C4-2B (cell line): ENCODE measurements around the gene WNT7A.

Experiments
- H3K27ac ChIP-seq: fragments of 450-650 bp; 2 replicates; pipeline ENCODE4 v1.5.1; 2017
- ZFX ChIP-seq: fragments of 450-650 bp; IDR thresholded peaks from 2 replicates; pipeline ENCODE4 v1.6.1; 2017
- TF ChIP-seq, protein P1 (sequence below): fragments of 450-650 bp; conservative IDR thresholded peaks from 2 replicates; pipeline ENCODE4 v1.5.1; 2017; ENCODE audit warnings: mild to moderate bottlenecking

Gene WNT7A

DNA sequence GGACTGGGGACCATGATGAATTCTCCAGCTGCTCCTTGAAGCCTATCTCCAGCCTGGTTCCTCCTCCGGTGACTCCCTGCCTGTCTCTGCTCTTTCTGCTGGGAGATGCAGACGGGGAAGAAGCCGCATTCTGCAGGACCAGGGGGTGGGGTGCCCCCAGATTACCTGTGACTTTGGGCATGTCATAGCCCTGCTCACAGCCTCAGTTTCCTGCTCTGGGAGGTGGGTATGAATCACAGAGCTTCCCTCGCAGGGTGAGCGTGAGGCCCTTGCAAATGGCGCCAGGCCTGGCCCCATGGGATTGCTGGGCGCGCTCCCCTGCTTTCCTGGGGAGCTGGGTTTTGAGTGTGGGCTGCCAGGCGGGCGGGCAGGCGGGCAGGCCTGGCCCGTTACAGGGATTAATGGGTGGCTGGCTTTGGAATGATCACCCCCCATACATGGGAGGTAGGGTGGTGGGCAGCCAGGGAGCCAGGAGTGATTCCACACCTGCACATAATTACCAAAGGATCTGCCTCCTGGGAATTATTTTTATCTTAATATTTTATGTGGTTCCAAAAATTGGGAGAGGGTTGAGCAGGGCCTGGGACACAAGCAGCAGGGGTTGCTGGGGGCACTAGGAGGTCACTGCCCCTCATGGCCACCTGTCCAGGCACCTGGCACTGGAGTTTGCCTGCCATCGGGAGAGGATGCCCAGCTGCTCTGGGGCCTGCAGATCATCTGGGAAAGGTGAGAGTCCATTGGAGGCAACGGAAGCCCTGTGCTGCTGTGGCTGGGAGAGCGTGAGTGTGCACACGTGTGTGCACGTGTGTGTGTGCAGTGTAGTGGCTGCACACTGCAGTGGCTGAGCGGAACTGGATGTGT is 106.8 kb downstream of the WNT7A start:
- no peak overlapping the region for H3K27ac ChIP-seq
- TF ChIP-seq, protein P1, sequence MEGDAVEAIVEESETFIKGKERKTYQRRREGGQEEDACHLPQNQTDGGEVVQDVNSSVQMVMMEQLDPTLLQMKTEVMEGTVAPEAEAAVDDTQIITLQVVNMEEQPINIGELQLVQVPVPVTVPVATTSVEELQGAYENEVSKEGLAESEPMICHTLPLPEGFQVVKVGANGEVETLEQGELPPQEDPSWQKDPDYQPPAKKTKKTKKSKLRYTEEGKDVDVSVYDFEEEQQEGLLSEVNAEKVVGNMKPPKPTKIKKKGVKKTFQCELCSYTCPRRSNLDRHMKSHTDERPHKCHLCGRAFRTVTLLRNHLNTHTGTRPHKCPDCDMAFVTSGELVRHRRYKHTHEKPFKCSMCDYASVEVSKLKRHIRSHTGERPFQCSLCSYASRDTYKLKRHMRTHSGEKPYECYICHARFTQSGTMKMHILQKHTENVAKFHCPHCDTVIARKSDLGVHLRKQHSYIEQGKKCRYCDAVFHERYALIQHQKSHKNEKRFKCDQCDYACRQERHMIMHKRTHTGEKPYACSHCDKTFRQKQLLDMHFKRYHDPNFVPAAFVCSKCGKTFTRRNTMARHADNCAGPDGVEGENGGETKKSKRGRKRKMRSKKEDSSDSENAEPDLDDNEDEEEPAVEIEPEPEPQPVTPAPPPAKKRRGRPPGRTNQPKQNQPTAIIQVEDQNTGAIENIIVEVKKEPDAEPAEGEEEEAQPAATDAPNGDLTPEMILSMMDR = no peak
- TF ChIP-seq ZFX = no peak

DNA sequence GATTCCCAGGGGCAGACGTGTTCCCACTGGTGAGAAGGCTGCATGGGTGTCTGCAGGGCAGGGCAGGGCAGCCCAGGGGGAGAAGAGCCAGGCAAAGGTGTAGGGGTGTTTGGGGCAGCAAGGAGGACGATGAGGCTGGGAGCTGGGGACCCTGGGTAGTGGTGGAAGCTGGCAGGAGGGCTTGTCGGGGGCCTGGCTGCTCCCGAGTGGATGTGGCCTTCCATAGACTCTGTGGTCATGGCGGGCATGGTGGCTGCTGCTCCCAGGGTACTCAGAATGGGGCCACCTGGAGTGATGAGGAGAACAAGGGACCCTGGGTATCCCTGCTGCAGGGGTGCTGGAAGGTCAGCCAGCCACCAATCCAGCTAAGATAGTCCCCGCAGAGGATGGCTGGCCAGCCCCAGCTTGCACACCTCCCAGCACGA is 107.5 kb downstream of the WNT7A start:
- H3K27ac ChIP-seq = no peak overlapping the region
- no peak for TF ChIP-seq ZFX

DNA sequence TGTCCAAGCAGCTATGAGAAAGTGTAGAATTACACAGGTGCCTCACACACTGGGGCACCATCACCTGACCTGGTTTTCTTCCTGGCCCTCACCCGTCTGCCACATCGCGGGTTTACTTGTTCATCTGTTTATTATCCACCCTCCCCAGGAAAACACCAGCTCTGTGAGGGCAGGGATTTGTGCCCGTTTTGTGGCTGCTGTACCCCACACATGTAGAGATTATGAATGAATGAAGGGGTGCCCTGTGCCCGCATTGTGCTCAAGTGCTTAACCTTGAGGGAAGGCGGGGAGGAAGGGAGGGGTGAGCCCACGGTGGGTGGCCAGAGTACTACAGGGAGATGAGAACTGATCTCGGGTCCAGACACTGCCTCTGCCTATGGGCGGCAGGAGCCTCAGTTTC is 108.4 kb downstream of the WNT7A start:
- TF ChIP-seq, protein P1 = no peak
- no peak for TF ChIP-seq ZFX
- H3K27ac ChIP-seq = no peak overlapping the region

DNA sequence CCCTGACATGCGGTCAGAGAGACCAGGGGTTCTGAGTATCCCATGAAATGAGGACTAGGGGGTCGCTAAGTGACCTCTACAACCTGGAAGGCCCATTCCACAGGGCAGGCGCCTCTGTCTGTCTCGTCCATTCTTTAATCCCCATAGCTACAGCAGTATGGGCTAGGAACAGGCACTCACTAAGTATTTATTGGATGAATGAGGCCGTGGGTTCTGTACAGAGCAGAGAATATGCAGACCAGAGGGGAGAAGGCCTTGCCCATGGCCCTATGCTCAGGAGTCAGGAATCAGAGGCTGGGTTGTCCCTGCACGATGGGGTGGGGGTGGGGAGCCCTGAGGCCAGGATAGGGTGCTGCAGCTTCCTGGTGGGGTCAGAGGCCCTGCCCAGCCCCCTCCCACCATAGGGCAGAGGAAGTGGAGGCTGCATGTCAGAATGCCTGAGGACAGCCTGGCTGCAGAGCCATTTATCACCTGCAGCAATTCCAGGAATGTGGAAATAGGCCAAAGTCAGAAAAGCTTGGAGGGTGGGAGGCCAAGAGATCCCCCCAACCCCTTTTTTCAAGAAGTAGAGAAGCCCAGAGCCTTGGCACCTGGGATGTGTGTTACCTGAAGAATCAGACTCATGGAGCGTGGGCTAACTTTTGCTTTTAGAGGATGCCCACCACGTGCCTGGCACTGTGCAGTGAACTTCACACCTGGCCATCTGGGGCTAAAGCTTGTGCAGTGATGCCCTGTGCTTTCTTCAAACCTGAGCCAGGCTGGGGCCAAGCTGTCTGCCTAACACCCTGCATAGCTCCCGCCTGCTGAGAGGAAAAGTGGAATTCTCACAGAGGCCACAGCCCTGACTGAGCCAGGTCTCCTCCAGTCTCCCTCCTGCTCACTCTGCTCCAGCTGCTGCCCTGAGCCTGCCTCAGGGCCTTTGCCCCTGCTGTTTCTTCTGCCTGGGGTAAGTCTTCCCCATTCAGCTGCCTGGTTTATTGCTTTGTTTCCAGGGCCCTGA is 109.4 kb downstream of the WNT7A start:
- no peak overlapping the region for H3K27ac ChIP-seq
- TF ChIP-seq ZFX = no peak
- TF ChIP-seq, protein P1 = no peak

GRCh38 chr3:13769422-13769821 is 110.4 kb downstream of the WNT7A start:
- H3K27ac ChIP-seq = no peak overlapping the region
- no peak for TF ChIP-seq ZFX
- TF ChIP-seq, protein P1 = no peak

GRCh38 chr3:13768453-13768852 is 111.4 kb downstream of the WNT7A start:
- H3K27ac ChIP-seq = no peak overlapping the region
- TF ChIP-seq, protein P1 = no peak
- TF ChIP-seq ZFX = no peak

DNA sequence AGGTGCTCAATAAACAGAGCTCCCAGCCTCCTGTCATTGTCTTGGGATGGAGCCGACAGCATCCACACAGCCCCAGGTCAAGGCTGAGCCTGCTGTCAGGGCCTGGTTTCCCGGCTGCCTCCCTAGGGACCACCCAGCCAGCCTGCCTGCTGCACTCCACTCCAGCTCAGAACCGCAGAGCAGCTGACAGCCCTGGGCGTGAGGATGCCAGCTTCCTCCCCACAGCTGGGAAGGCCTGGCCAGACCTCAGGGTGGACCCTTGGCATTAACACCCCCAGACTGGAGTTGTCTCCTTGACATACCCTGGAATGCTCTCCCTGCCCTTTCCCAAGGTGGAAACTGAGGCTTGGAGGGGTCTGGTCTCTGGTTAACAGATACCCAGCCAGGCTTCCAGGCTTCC is 112.0 kb downstream of the WNT7A start:
- TF ChIP-seq, protein P1 = no peak
- no peak for TF ChIP-seq ZFX
- no peak overlapping the region for H3K27ac ChIP-seq
